Measurements from ENCODE around the gene PTPMT1.

PTPMT1 gene

GRCh38 chr11:47616726-47617416, 51.5 kb downstream of the PTPMT1 start:
- DNase-seq = no peak

- no peak for DNase-seq
Observed at GRCh38 chr11:47617417-47617809, 52.0 kb downstream of the PTPMT1 start.

- no peak for DNase-seq
Observed at GRCh38 chr11:47620836-47621378, 55.5 kb downstream of the PTPMT1 start.
